ENCODE data around the gene AIG1.

AIG1 gene

GRCh38 chr6:143204045-143204444 lies 143.4 kb downstream of the AIG1 start:
- DNase-seq: no peak

GRCh38 chr6:143205131-143205535 lies 144.4 kb downstream of the AIG1 start:
- DNase-seq: no peak

GRCh38 chr6:143205585-143205984 lies 144.9 kb downstream of the AIG1 start:
- DNase-seq: no peak

GRCh38 chr6:143205991-143206390 lies 145.3 kb downstream of the AIG1 start:
- no peak for DNase-seq

- no peak for DNase-seq
Measured at GRCh38 chr6:143206550-143206949, 145.9 kb downstream of the AIG1 start.

- DNase-seq: no peak
Measured at GRCh38 chr6:143210420-143210819, 149.7 kb downstream of the AIG1 start.

- DNase-seq: no peak
Measured at GRCh38 chr6:143213859-143214376, 153.2 kb downstream of the AIG1 start.

GRCh38 chr6:143215363-143215762 lies 154.7 kb downstream of the AIG1 start:
- DNase-seq: no peak

GRCh38 chr6:143215771-143216170 lies 155.1 kb downstream of the AIG1 start:
- no peak for DNase-seq

- DNase-seq: no peak
Measured at GRCh38 chr6:143218233-143218632, 157.5 kb downstream of the AIG1 start.

GRCh38 chr6:143221698-143222097 lies 161.0 kb downstream of the AIG1 start:
- DNase-seq: no peak

GRCh38 chr6:143222310-143222709 lies 161.6 kb downstream of the AIG1 start:
- DNase-seq: no peak

- no peak for DNase-seq
Measured at GRCh38 chr6:143222801-143223231, 162.1 kb downstream of the AIG1 start.

- no peak for DNase-seq
Measured at GRCh38 chr6:143223895-143224294, 163.2 kb downstream of the AIG1 start.

- DNase-seq: no peak
Measured at GRCh38 chr6:143224516-143224915, 163.8 kb downstream of the AIG1 start.

- no peak for DNase-seq
Measured at GRCh38 chr6:143225929-143226328, 165.2 kb downstream of the AIG1 start.

GRCh38 chr6:143227675-143228074 lies 167.0 kb downstream of the AIG1 start:
- no peak for DNase-seq

GRCh38 chr6:143229400-143229799 lies 168.7 kb downstream of the AIG1 start:
- DNase-seq: no peak

GRCh38 chr6:143232849-143233248 lies 172.2 kb downstream of the AIG1 start:
- DNase-seq: no peak

GRCh38 chr6:143233554-143234285 lies 173.0 kb downstream of the AIG1 start:
- no peak for DNase-seq

- DNase-seq: no peak
Measured at GRCh38 chr6:143234734-143235133, 174.0 kb downstream of the AIG1 start.

- no peak for DNase-seq
Measured at GRCh38 chr6:143236151-143236798, 175.6 kb downstream of the AIG1 start.

- DNase-seq: no peak
Measured at GRCh38 chr6:143238306-143238705, 177.6 kb downstream of the AIG1 start.

- no peak for DNase-seq
Measured at GRCh38 chr6:143241111-143241510, 180.4 kb downstream of the AIG1 start.
